GM12878 (cell line): ENCODE measurements around the gene SIVA1. TPM values are rescaled to one million over a fixed set of nuclear protein-coding genes. Genes with fewer than 3 reads are reported as not detected.

Source experiments
- ATAC-seq: fragments of 200-7000 bp; cut with Tn5 transposase; 3 replicates; pipeline ENCODE4 v1.9.1; 2020; ENCODE audit warnings: mild to moderate bottlenecking, moderate library complexity
- BruUV-seq: library from RNA; stranded (reverse); fragments of 400-500 nt; replicated peaks from 2 replicates; lab custom pipeline; 2021; lab: Mats Ljungman, UMichigan
- CTCF ChIA-PET: fragments of 300-600 bp; sonication (Branson Sonifier 250); formaldehyde crosslinking; extraction: SDS; loops from one replicate; lab custom pipeline; 2021; ENCODE audit warnings: inconsistent platforms; lab: Yijun Ruan, JAX
- POLR2A ChIA-PET: fragments of 350-600 bp; formaldehyde crosslinking; extraction: SDS; loops from one replicate; lab custom pipeline; 2021; ENCODE audit warnings: inconsistent platforms; lab: Charles Lee
- RAD21 ChIA-PET: fragments of 300-600 bp; sonication (Branson Sonifier 250); formaldehyde crosslinking; loops from one replicate; lab custom pipeline; 2023; ENCODE audit warnings: antibody characterized with exemption; ENCODE audit not compliant: unreplicated experiment; lab: Charles Lee
- SMC1A ChIA-PET: fragments of 300-600 bp; sonication (Branson Sonifier 250); formaldehyde crosslinking; loops from one replicate; lab custom pipeline; 2023; ENCODE audit not compliant: unreplicated experiment, uncharacterized antibody; lab: Charles Lee
- DNase-seq: peaks from one replicate; pipeline ENCODE4 v3.0.0-alpha.2; 2011; ENCODE audit warnings: low read depth, low spot score
- FAIRE-seq: peaks from 3 replicates; lab custom pipeline; 2011; peaks lifted over from hg19 to GRCh38; lab: Jason Lieb, UNC
- H2AFZ ChIP-seq: 2 replicates; pipeline ENCODE4 v1.6.0; 2011; ENCODE audit warnings: low read depth, low read length, control low read depth; ENCODE audit not compliant: control insufficient read depth
- H3K27ac ChIP-seq: 2 replicates; pipeline ENCODE4 v1.5.1; 2011; ENCODE audit warnings: control low read depth; ENCODE audit not compliant: control insufficient read depth, insufficient read depth
- H3K27me3 ChIP-seq, 2 experiments: replicated peaks in 1 of 2; 2 replicates each; pipeline versions ENCODE4 v1.6.0 to v1.6.1; 2011; ENCODE audit warnings: low read length in 1 of 2; ENCODE audit not compliant: control insufficient read depth in 2 of 2, insufficient read depth in 2 of 2
- H3K36me3 ChIP-seq, 2 experiments: 2 replicates each; pipeline ENCODE4 v1.5.1; 2011; ENCODE audit warnings: low read length in 1 of 2; ENCODE audit not compliant: control insufficient read depth in 2 of 2, insufficient read depth in 2 of 2
- H3K4me1 ChIP-seq: 2 replicates; pipeline ENCODE4 v1.6.1; 2011; ENCODE audit warnings: mild to moderate bottlenecking, low read length, moderate library complexity, mixed read lengths; ENCODE audit not compliant: control insufficient read depth, insufficient read depth
- H3K4me2 ChIP-seq: 2 replicates; pipeline ENCODE4 v1.6.0; 2011; ENCODE audit warnings: control low read depth; ENCODE audit not compliant: control insufficient read depth, insufficient read depth
- H3K4me3 ChIP-seq: fragments of 200-600 bp; sonication (generic); 2 replicates; pipeline ENCODE4 v1.5.1; 2016
- H3K79me2 ChIP-seq: 2 replicates; pipeline ENCODE4 v1.6.0; 2011; ENCODE audit warnings: low read length; ENCODE audit not compliant: control insufficient read depth, insufficient read depth
- H3K9ac ChIP-seq: 2 replicates; pipeline ENCODE4 v1.8.0; 2011; ENCODE audit warnings: low read length, control low read depth, mixed read lengths; ENCODE audit not compliant: control insufficient read depth, insufficient read depth
- H3K9me3 ChIP-seq: replicated peaks from 3 replicates; pipeline ENCODE4 v1.5.1; 2011; ENCODE audit warnings: mild to moderate bottlenecking, low read length; ENCODE audit not compliant: control insufficient read depth, insufficient read depth
- H4K20me1 ChIP-seq: 2 replicates; pipeline ENCODE4 v1.6.0; 2011; ENCODE audit not compliant: control insufficient read depth, insufficient read depth
- DPF2 ChIP-seq: fragments of 450-650 bp; IDR thresholded peaks from 2 replicates; pipeline ENCODE4 v1.6.1; 2017; ENCODE audit warnings: mild to moderate bottlenecking
- ELK1 ChIP-seq: IDR thresholded peaks from 2 replicates; pipeline ENCODE4 v1.6.1; 2012; ENCODE audit warnings: low read depth, low read length, improper control_type of control experiment
- EP300 ChIP-seq, 2 experiments: fragments of 150-350 bp in 1 of 2; IDR thresholded peaks; 2 replicates each; pipeline ENCODE4 v1.6.1; 2011 to 2012; ENCODE audit warnings: low read depth in 2 of 2, low read length in 2 of 2, borderline replicate concordance in 1 of 2, improper control_type of control experiment in 1 of 2, inconsistent platforms in 1 of 2; ENCODE audit not compliant: control insufficient read depth in 1 of 2
- GATAD2B ChIP-seq: fragments of 450-650 bp; conservative IDR thresholded peaks from 2 replicates; pipeline ENCODE4 v1.6.1; 2017; ENCODE audit warnings: low read depth, mild to moderate bottlenecking, moderate library complexity
- IKZF1 ChIP-seq: fragments of 450-650 bp; conservative IDR thresholded peaks from 2 replicates; pipeline ENCODE4 v1.6.1; 2017; ENCODE audit warnings: antibody characterized with exemption, mild to moderate bottlenecking
- RUNX3 ChIP-seq: IDR thresholded peaks from 2 replicates; pipeline ENCODE4 v1.6.1; 2012; ENCODE audit warnings: low read length, inconsistent platforms
- STAT3 ChIP-seq: IDR thresholded peaks from 2 replicates; pipeline ENCODE4 v1.6.1; 2011; ENCODE audit warnings: low read depth, low read length, improper control_type of control experiment
- WGBS: methylation state at CpG from one replicate; pipeline ENCODE4 v1.1.6; 2016; ENCODE audit warnings: low lambda C conversion rate; ENCODE audit not compliant: insufficient replicate concordance, insufficient coverage; ENCODE audit errors: missing lambda C conversion rate; 5-methylcytosine and 5-hydroxymethylcytosine counted together
- in situ Hi-C: fragments of 300-500 bp; cut with MboI; formaldehyde crosslinking; loops from 9 replicates; pipeline ENCODE4 v1.14.3; 2018; ENCODE audit warnings: mixed read lengths
- intact Hi-C: fragments of 100-400 bp; cut with micrococcal nuclease; formaldehyde crosslinking; loops from one replicate; pipeline ENCODE4 v1.14.2; 2022; ENCODE audit not compliant: unreplicated experiment
- polyA plus RNA-seq, 11 experiments: library from polyadenylated mRNA; depleted of rRNA in 4 of 11; unstranded in 6 of 11; stranded (reverse) in 5 of 11; fragments of >200 nt; fragmentation: Nextera tagmentation in 4 of 11; fragmentation: Illumina TruSeq in 1 of 11; extraction: Ambion mirVana in 4 of 11; extraction: Trizol in 1 of 11; gene quantifications; 1 replicate in 1 of 11; 2 replicates in 10 of 11; pipeline versions ENCODE4 v1.2.1 to v1.2.3, GENCODE V29; 2011 to 2016; ENCODE audit warnings: inconsistent platforms in 2 of 11, missing spikeins in 2 of 11, low read depth in 1 of 11
- total RNA-seq, 4 experiments: library from RNA; depleted of rRNA in 3 of 4; stranded (reverse); fragments of >200 nt in 3 of 4; fragmentation: Illumina TruSeq in 1 of 4; extraction: Trizol in 1 of 4; gene quantifications; 2 replicates each; pipeline versions ENCODE4 v1.2.1 to v1.2.3, GENCODE V29; 2013 to 2021

The SIVA1 gene
- total and polyA plus RNA-seq, 10 of the 15 experiments (the other 5 are each of a cell fraction or from before 2014, with no cell fraction given), result 4.6 to 282 (median 106) TPM

- no peak for FAIRE-seq
- Histone ChIP-seq H3K4me1 (no peaks in the 10 kb centered on the region; the same call in 1 of the 2 replicates), H4K20me1 (no peaks in the 10 kb centered on the region), H3K9ac (no peak overlapping the region), H3K36me3 (peaks cover 5 to 26% of the 10 kb centered on the region in 2 experiments; a peak in 3 of 4 replicates), H3K4me3 (no peak overlapping the region), H3K27me3 (no peaks in the 10 kb centered on the region), H3K9me3 (no peaks in the 10 kb centered on the region; the same call in 2 of the 3 replicates), H3K79me2 (no peaks in the 10 kb centered on the region), H3K4me2 (no peak overlapping the region), H2AFZ (no peak overlapping the region), H3K27ac (no peak overlapping the region)
- in situ Hi-C loops, result no loop called here
- intact Hi-C loops, result no loop called here
- ChIA-PET SMC1A (no interaction called here), POLR2A (no interaction called here), RAD21 (no interaction called here), CTCF (no interaction called here)
- no TSS peak for BruUV-seq
- DNase-seq, result no peak
- no peak for ATAC-seq
- 96% methylated on average over 32 of the region's 38 CpGs for WGBS
- TF ChIP-seq DPF2 (no peak), IKZF1 (no peak), EP300 (IDR thresholded peaks at IDR 0.05; ENCODE audit: borderline replicate concordance in 1 of 2, control insufficient read depth in 1 of 2, low read depth in 2 of 2, low read length in 2 of 2) (no peak), GATAD2B (no peak), ELK1 (no peak), STAT3 (no peak), RUNX3 (no peak)
Observed at GRCh38 chr14:104772707-104773504, 20.0 kb downstream of the SIVA1 start.
